Natural killer cell treated with Interleukin-12 subunit alpha and Interleukin-12 subunit beta and Interleukin-15 and Interleukin-18, amount 100 ng/mL, for 72 hours (primary cell): ENCODE data around the gene ZNF280A. TPM values are rescaled to one million over a fixed set of nuclear protein-coding genes. Genes with fewer than 3 reads are reported as not detected.

Source experiments
- ATAC-seq, 2 donors: fragments of 150-1000 bp; cut with Tn5 transposase in 1 of 2; sonication (Bioruptor Pico), chemical (Tn5 transposase) in 1 of 2; 2 replicates each; pipeline ENCODE4 v1.10.0; 2021
- DNase-seq: peaks from one replicate; pipeline ENCODE4 v3.0.0; 2022; ENCODE audit warnings: low spot score
- H3K27ac Mint-ChIP-seq, 2 donors: 1 replicate in 1 of 2; 2 replicates in 1 of 2; pipeline ENCODE4 v1.8.0; 2022; ENCODE audit warnings: mixed read lengths in 2 of 2, mild to moderate bottlenecking in 1 of 2, moderate library complexity in 1 of 2
- H3K27me3 Mint-ChIP-seq, 2 donors: 1 replicate in 1 of 2; 2 replicates in 1 of 2; pipeline ENCODE4 v1.8.0; 2022; ENCODE audit warnings: mixed read lengths in 2 of 2
- H3K36me3 Mint-ChIP-seq: one replicate; pipeline ENCODE4 v1.8.0; 2022; ENCODE audit warnings: mixed read lengths
- H3K4me1 Mint-ChIP-seq, 2 donors: 1 replicate in 1 of 2; 2 replicates in 1 of 2; pipeline ENCODE4 v1.8.0; 2022; ENCODE audit warnings: low read depth in 2 of 2, mixed read lengths in 2 of 2, mild to moderate bottlenecking in 1 of 2
- H3K4me3 Mint-ChIP-seq: one replicate; pipeline ENCODE4 v1.8.0; 2022; ENCODE audit warnings: mixed read lengths
- H3K9me3 Mint-ChIP-seq: 2 replicates; pipeline ENCODE4 v1.8.0; 2022; ENCODE audit warnings: mixed read lengths
- total RNA-seq, 2 donors: library from RNA; stranded (reverse); gene quantifications; one replicate each; pipeline ENCODE4 v1.2.3, GENCODE V29; 2022

ZNF280A gene
- total RNA-seq, 2 donors from 2014 or later: not detected

DNA sequence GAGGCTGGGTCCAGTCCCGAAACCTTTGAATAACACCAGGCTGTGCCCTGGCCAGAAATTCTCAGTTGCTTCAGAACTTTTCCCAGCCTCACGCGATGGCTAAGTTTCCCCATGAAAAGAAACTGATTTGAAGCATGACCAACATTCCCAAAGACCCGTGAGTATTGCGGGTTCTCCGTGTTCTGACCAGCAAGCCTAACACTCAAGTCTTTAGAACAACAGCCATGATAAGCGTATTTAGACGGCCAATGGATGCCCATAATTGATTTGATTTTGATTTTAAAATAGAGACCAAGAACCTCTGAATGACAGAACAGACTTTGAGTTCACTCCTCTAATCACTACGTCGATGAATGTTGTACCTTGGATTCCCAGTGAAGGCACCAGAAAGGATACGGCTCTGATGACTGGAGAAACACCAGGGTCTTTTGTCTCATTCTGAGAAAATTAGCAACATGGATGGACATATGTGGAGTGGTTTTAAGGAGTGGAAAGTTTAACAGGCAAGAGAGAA lies 55.5 kb downstream of the ZNF280A start:
- Mint-ChIP-seq H3K4me1 (no peaks in the 10 kb centered on the region), H3K27me3 (peaks cover 24 to 25% of the 10 kb centered on the region in 2 donors), H3K36me3 (peaks cover 7% of the 10 kb centered on the region), H3K9me3 (peaks cover 7% of the 10 kb centered on the region), H3K4me3 (no peak overlapping the region), H3K27ac (no peak overlapping the region)
- no peak for ATAC-seq
- DNase-seq: no peak

DNA sequence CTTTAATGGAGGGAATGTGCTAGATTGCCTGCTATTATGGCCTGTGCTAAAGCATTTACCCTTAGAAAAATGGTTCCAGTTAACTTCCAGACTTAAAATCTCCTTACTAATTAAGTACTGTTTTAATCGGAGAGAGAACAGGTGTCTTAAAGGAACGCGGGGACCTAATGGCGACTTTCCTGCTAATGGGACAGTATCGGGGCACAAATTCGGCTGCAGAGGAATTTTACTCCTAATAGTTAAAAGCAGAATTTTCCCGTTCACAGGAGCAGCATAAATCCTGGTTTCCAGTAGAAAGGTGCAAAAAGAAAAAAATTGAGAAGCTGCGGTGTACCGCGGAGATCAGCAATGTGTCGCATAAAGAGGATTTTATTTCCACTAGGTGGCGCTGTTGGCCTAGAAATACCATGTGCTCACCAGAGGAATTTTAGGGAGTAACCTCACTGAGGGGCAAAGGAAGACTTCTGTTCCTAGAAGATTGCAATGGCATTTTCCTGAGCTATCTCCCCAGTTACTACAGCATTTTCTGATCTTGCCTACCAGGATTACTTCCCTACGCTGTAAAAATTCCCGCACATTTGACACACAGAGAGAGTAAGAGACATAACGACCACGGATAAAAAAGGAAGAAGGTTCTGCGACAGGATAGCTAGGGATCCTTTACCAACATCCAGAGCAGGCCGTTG lies 56.1 kb downstream of the ZNF280A start:
- H3K36me3 Mint-ChIP-seq: peaks cover 7% of the 10 kb centered on the region
- H3K4me1 Mint-ChIP-seq: no peaks in the 10 kb centered on the region
- no peak for DNase-seq
- no peak overlapping the region for H3K4me3 Mint-ChIP-seq
- peaks cover 24% of the 10 kb centered on the region in 2 donors for H3K27me3 Mint-ChIP-seq
- peaks cover 7% of the 10 kb centered on the region for H3K9me3 Mint-ChIP-seq
- no peak overlapping the region for H3K27ac Mint-ChIP-seq
- ATAC-seq: no peak

Other genes with a start within 250 kb of the ZNF280A start
- gene ZNF280B, start 11.5 kb downstream of the ZNF280A start, total RNA-seq: 1 to 10 TPM; 3.3 to 4.1 TPM
- gene PRAME, start 39.0 kb upstream of the ZNF280A start, total RNA-seq: under 1 TPM in 1 of 2 donors, not detected in 1; 0.93 TPM
- not detected for gene GGTLC2, start 124.3 kb upstream of the ZNF280A start, total RNA-seq